HG03045 (cell line): Measurements from ENCODE around the gene BCL2L13.

Experiments
- ATAC-seq: cut with Tn5 transposase; IDR thresholded peaks from one replicate; pipeline ENCODE4 v1.9.1; 2021; ENCODE audit warnings: mild to moderate bottlenecking, moderate library complexity; ENCODE audit not compliant: unreplicated experiment

Gene BCL2L13, protein sequence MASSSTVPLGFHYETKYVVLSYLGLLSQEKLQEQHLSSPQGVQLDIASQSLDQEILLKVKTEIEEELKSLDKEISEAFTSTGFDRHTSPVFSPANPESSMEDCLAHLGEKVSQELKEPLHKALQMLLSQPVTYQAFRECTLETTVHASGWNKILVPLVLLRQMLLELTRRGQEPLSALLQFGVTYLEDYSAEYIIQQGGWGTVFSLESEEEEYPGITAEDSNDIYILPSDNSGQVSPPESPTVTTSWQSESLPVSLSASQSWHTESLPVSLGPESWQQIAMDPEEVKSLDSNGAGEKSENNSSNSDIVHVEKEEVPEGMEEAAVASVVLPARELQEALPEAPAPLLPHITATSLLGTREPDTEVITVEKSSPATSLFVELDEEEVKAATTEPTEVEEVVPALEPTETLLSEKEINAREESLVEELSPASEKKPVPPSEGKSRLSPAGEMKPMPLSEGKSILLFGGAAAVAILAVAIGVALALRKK

DNA sequence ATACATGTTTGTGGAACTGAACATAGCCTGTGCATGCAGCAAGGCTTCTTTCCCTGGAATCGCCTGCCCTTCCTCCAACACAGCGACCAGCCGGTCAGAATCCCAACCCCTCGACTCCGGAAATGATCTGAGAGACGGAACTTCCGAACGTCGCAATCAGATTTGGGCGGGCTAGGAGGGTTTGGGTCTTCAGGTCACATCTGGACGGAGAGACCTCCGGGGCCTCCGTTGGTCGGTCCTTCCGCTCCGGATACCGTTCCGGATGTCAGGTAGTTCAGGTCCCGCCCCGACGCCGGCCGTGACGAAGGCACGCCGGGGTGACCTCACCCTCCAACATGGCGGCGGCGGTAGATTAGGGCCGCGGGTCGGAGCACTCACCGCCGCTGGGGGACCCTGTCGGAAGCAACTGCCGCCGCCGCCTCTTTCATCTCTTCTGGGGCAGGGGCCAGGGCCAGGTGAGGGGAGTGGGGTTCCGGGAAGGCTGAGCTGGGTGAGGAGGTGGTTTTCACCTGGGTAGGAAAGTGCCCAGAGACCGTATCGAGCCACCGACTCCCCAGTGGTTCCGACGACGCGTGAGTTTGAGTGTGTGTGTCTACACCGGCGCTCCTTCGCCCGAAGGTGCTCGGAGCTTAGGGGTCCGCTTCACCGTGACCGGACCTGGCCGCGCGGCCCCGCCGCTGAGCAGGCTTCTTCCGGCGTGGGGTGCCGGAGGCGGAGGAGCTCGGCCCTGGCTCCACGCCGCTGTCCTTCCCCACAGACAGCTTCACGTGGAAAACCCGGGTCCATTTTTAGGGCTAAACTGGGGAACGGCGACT lies at the start of gene BCL2L13:
BCL2L13 (plus strand) TSS at position 326 of the 815 bp plus-strand sequence. CDS start 16,955 bp downstream, outside the sequence.
- ATAC-seq: peak; percentile 90

DNA sequence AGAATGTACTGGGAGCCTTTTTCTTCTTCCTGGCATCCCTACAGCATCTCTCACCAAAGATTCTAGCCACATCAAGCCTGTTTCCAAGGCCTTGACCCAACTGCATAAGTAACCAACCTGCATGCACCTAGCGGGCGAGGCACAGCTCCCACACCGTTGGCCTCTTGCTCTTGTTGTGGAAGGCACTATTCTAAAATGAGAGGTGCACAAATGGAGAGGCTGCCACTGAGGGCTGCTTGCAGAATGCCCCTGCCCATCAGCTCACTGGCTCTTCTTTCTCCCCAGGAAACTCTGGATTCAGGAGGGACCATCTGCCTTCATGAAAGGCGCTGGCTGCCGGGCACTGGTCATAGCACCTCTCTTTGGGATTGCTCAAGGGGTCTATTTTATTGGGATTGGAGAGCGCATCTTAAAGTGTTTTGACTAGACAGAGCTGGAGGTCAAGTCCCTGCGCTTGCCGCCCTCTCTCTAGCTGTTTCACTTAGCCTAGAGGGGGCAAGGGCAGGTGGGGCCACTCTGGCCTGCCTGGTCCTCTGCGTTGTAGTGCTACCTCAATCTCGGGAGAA lies 48.7 kb upstream of the BCL2L13 start:
- ATAC-seq: no peak

DNA sequence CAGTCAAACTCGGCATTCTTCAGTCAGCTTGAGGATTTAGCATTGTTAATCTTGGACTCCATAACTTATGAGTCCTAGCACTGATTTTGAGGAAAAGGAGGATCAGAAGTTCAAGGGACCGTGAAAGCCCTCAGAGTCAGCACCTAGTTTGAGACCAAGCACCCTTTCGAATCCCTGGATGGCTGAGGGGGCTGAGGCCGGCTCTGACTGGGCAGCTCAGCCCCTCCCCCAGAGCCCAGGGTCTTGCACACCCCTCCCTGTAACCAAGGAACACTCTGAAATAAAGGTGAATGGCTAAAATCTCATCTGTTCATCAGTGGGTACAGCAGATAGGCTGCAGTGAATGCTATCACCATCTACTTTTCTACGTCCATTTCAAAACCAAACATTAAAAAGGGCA lies 48.0 kb upstream of the BCL2L13 start:
- ATAC-seq: no peak

DNA sequence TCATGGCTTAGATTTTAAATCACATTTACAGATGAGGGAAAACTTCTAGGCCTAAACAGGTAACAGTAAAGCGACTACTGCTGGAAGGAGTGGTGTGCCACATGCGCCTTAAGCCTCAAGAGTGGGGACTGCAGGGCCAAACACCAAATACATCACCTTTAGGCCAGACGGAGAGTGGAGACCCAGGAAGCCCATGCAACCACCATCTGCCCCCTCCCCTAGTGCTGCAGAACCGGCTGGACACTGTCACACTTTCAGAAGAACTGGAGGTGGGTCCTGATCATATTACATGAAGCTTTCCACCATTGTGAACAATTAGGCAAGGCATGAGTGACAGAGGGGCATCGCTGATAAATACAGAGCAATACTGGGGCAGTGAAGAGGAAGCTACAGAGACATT lies 46.4 kb upstream of the BCL2L13 start:
- ATAC-seq: no peak

DNA sequence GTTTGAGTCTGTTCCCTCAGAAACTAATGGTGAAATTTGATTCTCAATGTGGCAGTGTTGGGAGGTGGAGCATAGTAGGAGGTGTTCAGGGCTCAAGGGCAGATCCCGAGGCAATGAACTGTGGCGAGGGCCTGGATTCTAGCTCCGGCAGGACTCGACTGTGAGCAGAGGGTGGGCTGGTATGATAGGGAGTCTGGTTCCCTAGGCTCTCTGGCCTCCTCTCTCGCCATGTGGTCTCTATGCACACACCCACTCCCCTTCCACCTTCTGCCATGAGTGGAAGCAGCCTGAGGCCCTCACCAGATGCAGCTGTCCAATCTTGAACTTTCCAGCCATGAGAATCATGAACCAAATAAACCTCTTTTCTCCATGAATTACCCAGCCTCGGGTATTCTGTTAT lies 42.3 kb upstream of the BCL2L13 start:
- ATAC-seq: no peak

DNA sequence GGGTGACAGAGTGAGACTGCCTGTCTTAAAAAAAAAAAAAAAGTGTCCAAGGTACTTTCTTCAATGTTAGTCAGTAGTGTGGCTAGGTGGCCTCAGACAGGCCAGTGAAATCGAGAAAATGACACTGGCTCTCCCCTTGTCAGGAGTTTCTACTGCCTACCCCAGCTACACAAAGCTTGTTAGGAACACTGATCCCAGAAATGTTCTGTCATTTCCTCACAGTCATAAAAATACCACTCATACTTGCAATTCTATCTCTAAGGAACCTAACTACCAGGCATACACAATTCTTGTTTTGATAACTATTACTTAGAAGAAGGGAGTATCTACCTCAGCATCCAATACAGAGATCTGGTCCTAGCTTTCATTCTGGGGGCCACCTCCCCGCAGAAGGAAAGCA lies 41.3 kb upstream of the BCL2L13 start:
- no peak for ATAC-seq

DNA sequence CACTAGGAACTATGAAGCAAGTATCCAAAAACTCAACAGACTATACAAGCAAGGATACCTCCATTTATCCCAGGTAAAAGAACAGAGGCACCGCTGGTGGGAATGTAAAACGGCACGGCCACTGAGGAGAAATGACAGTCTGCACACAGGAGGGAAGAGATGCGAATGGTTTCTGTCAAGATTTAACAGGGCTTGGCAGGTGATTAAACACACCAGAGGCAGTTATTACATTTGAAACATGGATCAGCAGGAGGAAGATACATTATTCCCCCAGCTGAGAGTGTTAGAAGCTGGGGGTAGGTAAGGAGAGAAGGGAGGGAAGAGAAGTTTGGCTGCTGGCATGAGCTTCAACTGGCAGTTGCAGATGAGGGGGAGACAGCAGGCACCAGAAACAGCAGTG lies 40.2 kb upstream of the BCL2L13 start:
- no peak for ATAC-seq

DNA sequence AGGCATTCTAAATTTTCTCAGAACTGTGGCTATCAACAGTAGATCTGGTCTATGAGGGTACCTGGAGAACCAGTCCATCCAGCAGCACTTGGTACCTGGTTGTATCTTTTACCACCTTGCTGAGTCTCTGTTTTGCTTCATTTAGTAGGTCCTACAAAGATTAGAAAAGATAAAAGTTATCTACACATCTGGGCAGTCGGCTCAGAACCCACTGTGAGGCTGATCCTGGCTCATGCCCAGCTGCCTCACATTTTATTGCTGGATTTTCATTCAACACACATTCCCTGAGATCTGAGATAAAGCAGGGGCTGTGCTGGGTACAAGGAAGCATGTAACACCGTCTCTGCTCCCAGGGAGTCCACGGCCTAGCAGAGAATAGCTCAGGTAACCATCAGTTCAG lies 37.5 kb upstream of the BCL2L13 start:
- ATAC-seq: no peak

DNA sequence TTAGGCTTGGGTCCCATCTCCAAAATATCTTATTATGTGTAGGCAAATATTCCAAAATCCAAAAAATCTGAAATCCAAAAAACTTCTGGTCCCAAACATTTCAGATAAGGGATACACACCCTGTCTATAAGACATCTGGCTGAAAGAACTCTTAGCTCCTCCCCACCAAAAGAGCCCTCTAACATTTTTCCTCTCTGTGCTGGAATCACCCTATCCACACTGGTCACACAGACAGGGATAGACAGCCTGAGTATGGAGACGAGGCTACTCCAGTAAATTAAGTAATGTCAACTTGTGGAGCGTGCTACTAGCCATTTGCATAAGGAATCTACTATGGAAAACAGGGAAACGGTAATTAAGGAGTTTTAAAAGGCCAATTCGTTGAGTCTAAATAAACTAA lies 34.9 kb upstream of the BCL2L13 start:
- ATAC-seq: no peak

DNA sequence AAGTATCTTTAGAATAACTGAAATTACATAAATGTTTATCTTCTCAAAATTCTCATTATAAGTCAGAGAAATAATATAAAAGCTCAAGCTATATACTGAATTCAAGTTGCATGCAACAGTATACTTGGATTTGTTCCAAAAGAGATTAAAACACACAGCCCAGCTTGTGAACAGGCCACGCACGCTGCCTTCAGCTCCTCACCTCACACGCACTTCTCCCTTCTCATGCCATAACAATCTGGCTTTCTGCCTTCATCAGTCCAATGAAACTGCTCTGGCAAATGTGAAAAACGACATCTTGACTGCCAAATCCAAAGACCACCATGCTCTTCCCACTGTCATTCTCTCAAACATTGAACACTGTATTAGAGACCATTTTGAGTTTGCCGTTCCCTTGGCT lies 32.1 kb upstream of the BCL2L13 start:
- ATAC-seq: no peak

DNA sequence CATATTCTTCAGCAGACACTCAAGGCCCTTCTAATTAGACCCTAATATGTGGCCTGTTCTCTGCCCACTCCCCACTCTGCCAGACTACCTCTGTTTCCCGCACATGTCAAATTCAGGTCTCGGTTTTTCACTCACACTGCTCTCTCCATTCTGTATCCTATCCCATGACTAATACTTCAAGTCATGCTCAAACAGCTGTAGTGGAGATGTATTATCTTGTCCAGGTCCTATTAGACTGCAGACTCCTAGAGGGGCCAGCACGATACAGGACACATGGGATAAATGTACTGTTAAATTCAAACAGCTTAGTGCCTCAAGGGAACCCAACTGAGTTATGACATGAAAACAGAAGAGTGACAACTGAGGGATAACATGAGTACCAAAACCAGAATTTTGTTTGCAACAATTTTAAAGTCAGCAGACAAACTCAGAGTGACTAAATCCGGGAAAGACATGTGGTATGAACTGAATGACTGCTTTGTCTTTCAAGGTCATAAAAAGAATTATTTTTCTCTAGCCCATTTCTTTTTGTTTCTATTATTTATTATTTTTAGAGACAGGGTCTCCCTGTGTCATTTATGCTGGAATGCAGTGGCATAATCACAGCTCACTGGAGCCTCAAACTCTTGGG lies 30.6 kb upstream of the BCL2L13 start:
- ATAC-seq: no peak

DNA sequence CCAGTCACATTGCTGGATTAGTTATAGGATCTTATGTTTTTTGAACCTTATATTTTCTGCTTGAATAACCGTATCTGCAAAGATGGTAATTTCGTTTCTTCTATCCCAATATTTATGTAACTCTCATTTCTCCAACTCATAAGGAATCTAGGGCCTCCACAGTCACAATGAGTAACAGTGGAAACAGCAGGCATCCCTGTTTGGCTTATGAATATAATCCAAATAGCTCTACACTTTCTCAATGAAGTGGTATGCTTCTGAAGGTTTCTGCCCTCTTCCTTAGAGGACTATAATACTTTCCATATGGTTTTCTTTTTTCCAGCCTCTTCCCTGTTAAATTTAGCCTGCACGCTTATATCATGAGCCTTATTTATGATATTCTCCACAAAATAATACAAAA lies 26.5 kb upstream of the BCL2L13 start:
- no peak for ATAC-seq

DNA sequence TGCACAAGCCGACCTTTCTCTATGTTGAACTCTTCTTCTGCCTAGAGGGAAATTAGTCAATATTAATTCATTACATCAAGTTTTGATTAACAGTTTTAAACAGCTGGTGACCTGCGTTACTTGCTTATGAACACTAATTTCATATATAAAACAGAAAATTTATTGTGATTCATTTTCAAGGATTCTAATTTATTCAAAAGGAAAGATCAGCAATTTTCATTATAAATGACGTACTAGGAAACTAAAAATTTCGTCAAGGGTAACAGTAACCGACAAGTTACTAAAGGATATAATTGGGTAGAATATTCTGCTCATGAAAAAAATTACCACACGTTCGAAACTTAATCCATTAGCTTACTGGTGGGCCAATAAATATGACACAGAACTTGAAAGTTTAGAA lies 25.3 kb upstream of the BCL2L13 start:
- ATAC-seq: no peak

DNA sequence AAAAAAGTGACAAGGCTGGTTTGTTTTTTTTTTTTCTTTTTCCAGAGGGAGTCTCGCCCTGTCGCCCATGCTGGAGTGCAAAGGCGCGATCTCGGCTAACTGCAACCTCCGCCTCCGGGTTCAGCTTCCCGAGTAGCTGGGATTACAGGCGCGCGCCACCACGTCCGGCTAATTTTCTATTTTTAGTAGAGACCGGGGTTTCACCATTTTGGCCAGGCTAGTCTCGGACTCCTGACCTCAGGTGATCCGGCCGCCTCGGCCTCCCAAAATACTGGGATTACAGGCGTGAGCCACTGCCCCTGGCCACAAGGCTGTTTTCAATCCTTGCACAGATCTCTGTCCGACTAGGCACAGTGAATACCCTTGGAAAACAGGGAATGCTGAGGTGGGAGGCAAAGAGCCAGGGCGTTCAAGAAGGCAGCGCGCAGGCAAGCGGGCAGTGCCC lies 10.6 kb upstream of the BCL2L13 start:
- ATAC-seq: no peak

DNA sequence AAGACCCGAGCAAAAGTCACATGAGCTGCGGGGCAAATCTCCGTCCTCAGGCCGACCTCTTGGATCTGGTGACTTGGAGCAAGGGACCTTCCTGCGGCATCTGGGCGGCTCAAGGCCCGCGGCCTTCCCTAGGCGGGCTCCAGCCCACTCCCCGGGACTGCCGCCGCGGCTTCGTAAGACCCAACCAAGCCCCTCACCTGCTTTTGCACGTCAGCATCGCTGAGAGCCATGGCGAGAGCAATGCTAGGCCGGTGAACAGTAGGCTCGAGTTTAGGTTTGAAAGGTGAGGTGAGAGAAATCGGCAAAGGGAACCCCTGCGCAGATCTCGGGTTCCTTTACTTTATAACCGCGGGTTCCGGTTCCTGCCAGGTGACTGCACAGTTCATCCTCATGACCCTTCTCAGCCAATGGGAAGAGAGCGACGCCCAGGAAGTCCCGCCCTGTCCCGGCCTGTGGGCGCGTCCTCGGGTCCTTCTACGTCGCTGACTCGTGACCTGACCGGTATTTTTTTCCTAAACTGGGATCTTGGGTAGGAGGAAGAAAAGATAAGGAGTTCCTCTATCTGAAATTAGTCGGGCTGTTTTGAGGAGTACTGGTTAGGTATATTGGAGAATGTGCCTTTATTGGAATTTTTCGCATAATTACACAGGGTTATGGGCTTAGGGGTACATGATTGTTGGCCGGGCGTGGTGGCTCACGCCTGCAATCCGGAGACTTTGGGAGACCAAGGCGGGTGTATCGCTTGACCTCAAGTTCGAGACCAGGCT lies 10.0 kb upstream of the BCL2L13 start, which contains the start of gene ATP6V1E1:
ATP6V1E1 (minus strand) TSS at position 344 of the 767 bp plus-strand sequence; CDS start at position 230, 114 bp downstream.
- peak; percentile 99 for ATAC-seq

DNA sequence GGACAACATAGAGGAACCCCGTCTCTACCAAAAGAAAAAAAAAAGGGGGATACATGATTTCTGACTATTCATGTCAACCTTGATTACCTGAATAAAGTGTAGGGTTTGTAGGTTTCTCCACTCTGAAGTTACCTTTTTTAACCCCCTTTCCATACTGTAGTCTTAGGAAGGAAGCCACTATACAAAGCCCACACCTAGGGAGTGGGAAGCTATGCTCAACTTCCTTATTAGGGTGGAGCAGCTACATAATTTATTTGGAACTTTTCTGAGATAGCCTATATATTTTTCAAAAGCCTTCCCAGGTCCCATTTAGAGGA lies 9.4 kb upstream of the BCL2L13 start:
- ATAC-seq: no peak

DNA sequence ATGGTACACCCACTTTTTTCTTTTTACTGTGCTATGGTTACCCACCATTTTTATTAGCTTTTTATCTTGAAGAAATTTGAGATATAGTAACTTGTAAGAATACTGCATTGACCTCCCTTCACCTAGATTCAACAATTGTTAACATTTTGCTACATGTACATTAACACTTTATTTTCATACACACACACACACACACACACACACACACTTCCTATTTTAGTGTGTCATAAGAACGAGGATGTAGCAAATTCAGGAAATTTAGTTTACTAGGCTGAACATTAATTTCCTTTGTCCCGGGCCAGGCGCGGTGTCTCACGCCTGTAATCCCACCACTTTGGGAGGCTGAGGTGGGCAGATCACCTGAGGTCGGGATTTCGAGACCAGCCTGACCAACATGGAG lies 8.9 kb upstream of the BCL2L13 start:
- ATAC-seq: no peak

DNA sequence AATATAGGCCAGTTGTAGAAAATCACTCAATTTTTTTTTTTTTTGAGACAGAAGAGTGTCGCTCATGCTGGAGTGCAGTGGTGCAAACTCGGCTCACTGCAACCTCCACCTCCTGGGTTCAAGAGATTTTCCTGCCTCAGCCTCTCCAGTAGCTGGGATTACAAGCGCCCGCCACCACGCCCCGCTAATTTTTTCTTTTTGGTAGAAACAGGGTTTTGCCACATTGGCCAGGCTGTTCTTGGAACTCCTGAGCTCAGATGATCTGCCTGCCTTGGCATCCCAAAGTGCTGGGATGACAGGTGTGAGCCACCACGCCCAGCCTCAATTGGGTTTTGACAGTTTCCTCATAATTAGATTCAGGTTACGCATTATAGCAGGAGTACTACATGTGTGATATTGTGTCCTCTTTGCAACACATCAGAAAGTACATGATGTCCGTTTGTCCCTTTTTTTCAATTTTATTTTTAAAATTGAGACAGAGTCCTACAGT lies 7.4 kb upstream of the BCL2L13 start:
- no peak for ATAC-seq

DNA sequence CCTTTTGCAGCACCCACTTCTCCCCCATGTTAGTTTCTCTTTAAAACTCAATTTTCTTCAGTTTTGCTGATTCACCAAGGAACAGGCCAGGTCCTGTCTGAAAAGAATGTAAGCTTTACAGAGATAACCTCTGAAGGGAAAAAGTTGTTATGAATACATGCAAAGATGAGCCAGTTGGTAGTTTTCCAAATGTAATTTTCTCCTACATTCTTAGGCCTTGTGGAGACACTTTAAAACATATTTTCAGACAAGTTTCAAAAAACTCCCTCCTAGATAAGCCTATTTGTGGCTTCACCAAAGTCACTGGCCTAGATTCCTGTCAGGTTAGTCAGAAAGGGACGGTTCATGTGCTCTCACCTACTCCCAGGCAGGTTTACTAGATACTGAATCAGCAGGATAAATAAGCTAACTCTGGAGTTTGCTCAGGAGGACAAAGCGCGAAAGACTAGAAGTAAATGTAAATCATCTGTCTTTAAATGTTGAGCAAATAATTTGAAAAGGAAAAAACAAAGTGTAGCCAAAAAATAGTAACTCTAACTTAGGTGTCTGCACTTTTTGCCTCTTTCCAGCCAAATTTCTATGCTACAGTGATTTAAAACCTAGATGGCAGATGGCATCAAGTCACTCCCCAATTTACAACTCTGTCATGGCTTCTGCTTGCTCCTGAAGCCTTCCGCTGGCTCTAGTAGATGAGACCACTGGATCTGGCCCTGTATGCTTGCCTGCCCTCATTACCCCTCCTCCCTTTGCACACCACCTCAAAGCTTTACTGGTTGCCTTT lies 5.2 kb upstream of the BCL2L13 start:
- no peak for ATAC-seq

DNA sequence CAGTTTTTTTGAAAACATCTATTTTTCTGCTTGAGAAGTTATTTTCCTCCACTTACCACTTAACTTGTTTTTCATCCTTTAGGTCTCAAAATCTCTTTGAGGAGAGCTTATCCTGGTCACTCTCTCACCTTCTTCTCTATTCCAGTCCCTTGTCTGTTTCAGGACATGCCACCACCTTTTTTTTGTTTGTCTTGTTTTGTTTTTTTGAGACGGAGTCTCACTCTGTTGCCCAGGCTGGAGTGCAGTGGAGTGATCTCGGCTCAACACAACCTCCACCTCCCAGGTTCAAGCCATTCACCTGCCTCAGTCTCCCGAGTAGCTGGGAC lies 4.6 kb upstream of the BCL2L13 start:
- no peak for ATAC-seq
